ENCODE results near the gene ACACB.

The ACACB gene

DNA sequence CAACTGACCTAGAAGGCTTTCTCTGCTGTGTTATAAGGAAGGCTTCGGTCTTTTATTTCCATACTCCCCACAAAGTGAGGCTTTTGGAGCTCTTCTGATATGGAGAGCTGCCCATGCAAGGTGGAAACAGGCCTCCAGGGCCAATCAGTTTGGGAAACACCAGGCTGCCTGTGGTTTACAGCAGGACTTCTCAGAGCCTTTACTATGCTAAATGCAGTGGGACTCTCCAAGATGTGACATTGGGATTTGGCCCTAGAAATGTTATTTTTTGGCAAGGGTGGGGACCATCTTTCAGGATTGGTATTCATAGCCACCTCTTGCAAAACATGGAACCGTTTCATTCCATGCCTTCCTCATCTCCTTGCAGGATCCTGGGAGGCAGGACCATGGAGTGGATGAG, 3.7 kb downstream of the ACACB start:
- no peak for DNase-seq (ENCODE audit: low read depth)
- no peak overlapping the region for H3K4me3 ChIP-seq (ENCODE audit: low read length)

GRCh38 chr12:109120557-109120956, 4.2 kb downstream of the ACACB start:
- TF ChIP-seq, protein P1, sequence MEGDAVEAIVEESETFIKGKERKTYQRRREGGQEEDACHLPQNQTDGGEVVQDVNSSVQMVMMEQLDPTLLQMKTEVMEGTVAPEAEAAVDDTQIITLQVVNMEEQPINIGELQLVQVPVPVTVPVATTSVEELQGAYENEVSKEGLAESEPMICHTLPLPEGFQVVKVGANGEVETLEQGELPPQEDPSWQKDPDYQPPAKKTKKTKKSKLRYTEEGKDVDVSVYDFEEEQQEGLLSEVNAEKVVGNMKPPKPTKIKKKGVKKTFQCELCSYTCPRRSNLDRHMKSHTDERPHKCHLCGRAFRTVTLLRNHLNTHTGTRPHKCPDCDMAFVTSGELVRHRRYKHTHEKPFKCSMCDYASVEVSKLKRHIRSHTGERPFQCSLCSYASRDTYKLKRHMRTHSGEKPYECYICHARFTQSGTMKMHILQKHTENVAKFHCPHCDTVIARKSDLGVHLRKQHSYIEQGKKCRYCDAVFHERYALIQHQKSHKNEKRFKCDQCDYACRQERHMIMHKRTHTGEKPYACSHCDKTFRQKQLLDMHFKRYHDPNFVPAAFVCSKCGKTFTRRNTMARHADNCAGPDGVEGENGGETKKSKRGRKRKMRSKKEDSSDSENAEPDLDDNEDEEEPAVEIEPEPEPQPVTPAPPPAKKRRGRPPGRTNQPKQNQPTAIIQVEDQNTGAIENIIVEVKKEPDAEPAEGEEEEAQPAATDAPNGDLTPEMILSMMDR (conservative IDR thresholded peaks at IDR 0.05; ENCODE audit: low read length) = no peak
- DNase-seq (ENCODE audit: low read depth) = no peak
- no peak overlapping the region for H3K4me3 ChIP-seq (ENCODE audit: low read length)

More for the DNA sequence above, 3.7 kb downstream of the ACACB start:
- TF ChIP-seq, protein P1 (conservative IDR thresholded peaks at IDR 0.05; ENCODE audit: low read length) = no peak

GRCh38 chr12:109121346-109121880, 5.0 kb downstream of the ACACB start:
- DNase-seq (ENCODE audit: low read depth) = no peak
- TF ChIP-seq, protein P1 (conservative IDR thresholded peaks at IDR 0.05; ENCODE audit: low read length) = no peak

DNA sequence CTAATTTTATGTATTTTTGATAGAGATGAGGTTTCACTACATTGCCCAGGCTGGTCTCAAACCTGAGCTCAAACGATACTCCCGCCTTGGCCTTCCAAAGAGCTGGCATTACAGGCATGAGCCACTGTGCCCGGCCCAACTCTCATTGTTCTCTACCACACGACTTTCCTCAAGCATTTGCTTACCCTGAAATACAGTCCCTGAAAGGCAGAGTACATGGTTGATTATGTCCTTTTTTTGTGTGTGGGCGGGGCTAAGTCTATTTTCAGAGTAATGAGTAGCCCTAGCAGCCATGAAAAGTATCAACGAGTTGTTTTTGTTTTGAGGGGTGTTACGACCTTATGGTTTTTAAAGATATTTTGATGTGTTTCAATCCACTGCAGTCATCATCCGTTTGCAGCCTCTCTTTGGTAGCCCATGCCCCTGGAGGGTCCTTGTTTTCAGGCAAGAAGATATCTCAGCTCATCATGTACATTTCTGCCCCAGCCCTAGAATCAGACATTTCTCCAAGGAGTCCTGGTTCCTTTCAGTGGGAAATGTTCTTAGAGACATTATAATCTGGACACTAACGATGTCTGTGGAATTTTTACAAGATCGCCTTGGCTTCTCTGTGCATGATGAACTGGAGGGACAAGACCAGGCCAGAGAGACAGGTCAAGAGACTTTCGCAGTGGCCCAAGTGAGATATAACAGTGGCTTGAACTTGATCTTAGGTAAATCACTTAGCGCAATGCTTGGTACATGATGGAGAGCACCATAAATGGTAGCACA, 8.7 kb downstream of the ACACB start:
- no peak overlapping the region for H3K4me3 ChIP-seq (ENCODE audit: low read length)
- DNase-seq (ENCODE audit: low read depth) = no peak
- TF ChIP-seq, protein P1 (conservative IDR thresholded peaks at IDR 0.05; ENCODE audit: low read length) = no peak

More at GRCh38 chr12:109121346-109121880, 5.0 kb downstream of the ACACB start:
- no peak overlapping the region for H3K4me3 ChIP-seq (ENCODE audit: low read length)

- TF ChIP-seq, protein P1 (conservative IDR thresholded peaks at IDR 0.05; ENCODE audit: low read length) = no peak
- H3K4me3 ChIP-seq (ENCODE audit: low read length) = no peak overlapping the region
- DNase-seq (ENCODE audit: low read depth) = no peak
Measured at GRCh38 chr12:109125791-109126190, 9.4 kb downstream of the ACACB start.

DNA sequence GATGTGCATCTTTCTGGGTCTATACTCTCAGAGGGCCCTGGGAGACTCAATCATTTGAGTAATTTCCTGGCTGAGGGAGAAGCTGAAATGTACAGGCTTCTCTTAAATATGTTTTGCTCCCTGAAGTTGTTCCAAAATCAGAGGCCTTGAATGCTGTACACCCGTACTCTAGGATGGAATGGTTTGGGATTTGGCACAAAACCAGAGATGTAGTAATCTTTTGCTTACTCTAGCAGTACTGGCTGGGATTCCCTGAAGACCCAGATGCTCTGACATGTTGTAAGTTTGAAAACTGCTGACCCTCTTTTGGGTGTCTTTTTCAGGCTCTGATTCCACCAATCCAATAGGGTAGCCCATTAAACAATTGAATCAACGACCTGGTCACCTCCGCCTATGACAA, 10.4 kb downstream of the ACACB start:
- H3K4me3 ChIP-seq (ENCODE audit: low read length) = no peak overlapping the region
- DNase-seq (ENCODE audit: low read depth) = peak; percentile 55
- TF ChIP-seq, protein P1 (conservative IDR thresholded peaks at IDR 0.05; ENCODE audit: low read length) = no peak
